HG03280 (cell line): ENCODE results near the gene MCRIP2.
"Not testable (repeated sequence)": the region's sequence is repeated elsewhere in the genome, so short reads cannot be mapped to it uniquely, and the experiment has no call there.

ENCODE experiments used
- ATAC-seq: cut with Tn5 transposase; IDR thresholded peaks from one replicate; pipeline ENCODE4 v1.9.1; 2021; ENCODE audit warnings: mild to moderate bottlenecking, moderate library complexity; ENCODE audit not compliant: unreplicated experiment

The MCRIP2 gene, protein sequence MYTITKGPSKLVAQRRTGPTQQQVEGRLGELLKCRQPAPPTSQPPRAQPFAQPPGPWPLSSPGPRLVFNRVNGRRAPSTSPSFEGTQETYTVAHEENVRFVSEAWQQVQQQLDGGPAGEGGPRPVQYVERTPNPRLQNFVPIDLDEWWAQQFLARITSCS

DNA sequence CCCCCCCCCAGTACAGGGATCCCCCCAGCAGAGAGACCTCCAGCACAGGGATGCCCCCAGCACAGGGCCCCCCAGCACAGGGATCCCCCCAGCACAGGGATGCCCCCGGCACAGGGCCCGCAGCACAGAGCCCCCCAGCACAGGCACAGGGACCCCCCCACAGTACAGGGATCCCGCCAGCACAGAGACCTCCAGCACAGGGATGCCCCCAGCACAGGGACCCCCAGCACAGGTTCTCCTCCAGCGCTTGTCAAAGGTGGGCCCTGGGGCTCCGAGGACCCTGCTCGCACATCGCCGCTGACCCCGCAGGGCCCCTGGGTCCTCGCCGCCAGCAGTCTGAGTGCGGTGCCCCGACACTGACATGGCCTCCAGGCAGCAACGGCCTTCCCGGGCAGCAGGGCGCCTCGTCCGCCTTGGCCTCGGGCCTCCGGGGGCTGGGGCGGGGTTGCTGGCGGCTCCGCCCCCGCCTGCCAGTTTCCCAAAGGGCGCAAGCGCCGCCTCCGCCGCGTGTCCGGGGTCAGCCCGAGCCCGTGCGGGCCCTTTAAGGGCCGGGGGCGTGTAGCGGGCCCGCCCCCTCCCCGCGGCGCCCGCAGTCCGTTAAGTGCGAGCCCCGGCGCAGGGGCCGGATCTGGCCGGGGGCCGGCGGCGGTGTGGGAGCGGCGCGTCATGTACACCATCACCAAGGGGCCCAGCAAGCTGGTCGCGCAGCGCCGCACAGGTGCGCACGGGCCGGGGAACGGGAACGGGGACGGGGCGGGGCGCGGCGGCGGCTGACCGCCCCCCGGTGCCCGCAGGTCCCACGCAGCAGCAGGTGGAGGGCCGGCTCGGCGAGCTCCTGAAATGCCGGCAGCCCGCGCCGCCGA is at the start of gene MCRIP2:
MCRIP2 (plus strand) TSS at position 503 of the 863 bp plus-strand sequence; CDS start at position 667, 164 bp downstream.
- peak; percentile 45 for ATAC-seq

DNA sequence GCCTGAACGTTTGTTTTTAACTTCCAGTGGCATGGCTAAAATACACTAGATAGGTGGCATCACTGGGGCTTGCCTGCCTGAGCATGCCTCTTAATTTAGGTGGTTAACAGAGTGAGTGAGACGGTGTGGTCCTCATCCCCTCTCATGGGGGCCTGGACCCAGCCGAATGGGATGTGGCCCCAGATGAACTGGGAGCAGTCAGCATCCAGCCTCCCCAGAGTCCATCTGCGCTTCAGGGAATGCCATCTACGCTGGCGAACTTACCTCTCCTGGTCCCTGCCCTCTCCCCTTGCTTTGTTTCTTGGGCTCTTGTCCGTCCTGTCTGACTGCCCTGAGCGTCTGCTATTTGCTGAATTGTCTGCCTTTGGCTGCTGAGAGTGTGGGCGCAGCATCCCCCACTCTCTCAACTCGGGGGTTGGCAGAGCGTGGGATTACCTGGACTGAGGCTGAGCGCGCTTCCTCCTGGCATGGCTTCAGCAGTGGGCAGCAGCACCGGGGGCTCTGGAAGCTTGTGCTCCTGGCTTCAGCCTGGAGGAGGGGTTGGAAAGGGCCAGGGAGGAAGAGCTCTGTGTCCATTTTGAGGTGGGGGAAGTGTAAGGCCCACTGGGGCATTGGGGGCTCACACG is 49.6 kb upstream of the MCRIP2 start:
- no peak for ATAC-seq

DNA sequence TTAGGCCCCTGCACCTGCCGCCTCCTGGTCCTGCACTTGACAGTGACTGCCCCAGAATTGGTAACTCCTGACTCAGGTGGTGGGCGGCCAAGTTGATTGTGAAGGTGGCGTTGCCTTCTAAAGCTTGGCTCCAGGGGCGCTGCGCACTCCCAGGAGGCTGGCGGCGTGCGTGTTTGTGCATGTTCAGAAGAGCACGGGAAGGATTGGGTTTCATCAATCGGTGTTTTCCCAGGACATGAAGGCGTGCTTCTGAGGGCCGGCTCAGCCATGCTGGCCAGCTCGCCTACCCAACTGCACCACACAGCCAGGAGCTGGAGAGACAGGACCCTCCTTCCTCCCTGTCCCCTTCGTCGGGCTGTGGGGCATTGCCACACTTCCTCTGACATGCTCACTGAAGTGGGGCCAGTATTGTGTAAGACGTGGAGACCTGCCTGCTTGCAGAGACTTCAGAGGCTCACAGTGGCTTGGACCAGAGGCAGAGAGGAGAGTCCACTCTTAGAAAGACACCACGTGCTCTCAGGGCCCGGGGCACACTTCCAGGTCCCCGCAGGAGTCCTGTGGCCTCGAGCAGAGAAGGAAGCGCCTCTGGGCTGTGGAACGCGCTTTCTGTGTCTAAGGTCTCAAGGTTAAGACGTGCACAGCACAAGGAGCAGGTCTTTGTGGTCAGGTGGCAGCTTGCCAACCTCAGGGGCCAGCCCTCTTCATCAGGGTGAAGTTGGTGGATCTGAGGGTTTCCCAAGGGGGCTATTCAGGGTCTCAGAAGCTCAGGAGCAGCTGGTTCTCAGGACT is 48.9 kb upstream of the MCRIP2 start:
- no peak for ATAC-seq

DNA sequence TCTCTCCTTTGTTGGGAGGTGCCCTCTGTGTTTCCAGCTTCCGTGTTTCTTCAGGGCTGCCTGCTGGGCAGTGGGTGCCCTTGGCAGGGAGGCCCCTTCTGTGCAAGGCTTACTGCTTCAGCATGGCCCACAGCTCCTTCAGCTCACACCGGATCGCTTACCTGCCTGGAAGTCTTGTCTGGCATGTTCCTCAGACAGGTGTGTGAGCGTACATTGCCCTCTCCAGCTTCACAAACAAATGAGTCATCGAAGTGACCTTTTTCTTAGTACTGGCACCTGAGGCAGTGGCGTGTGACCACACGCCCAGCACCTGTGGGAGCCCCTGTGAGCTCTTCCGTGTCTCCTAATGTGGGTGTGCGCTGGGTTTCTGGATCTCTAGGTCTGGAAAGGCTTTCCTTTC is 48.2 kb upstream of the MCRIP2 start:
- no peak for ATAC-seq

DNA sequence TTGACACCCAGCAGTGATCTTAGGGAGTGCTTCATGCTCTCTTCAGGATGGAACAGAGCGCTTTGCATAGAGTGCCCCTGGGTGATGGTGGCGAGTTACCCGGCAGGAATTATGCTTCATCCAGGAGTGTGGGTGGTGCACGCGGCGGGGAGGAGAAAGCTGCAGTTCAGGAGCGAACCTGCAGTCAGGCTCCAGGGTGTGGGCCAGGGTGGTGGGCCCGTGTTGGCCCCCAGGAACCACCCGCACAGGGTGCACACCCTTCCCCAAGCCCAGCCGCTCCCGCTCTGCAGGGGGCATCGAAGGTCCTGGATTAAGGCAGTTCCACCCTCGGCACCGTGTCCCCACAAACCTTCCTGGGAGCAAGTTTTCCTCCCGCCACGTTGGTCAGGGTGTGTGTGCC is 47.8 kb upstream of the MCRIP2 start:
- ATAC-seq, result no peak

DNA sequence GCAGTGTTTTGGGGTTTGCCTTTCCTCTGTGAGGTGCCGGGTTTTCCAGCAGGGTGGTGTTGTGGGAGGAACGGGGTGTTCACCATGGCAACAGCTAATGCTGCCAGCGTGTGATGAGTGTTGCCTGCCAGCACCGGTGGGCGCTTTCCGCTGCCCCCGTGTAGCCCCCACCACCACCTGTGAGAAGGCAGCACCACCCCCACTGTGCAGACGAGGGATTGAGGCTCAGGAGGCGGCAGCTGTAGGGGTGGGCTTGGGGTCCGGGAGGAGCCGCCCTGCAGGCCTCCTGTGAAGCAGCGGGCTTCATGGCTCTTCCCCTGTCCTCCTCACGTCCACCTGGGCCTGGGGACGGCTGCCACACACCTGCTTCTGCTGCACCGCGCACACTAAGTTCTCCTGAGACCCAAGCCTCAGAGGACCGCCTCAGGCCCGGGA is 46.5 kb upstream of the MCRIP2 start:
- no peak for ATAC-seq

DNA sequence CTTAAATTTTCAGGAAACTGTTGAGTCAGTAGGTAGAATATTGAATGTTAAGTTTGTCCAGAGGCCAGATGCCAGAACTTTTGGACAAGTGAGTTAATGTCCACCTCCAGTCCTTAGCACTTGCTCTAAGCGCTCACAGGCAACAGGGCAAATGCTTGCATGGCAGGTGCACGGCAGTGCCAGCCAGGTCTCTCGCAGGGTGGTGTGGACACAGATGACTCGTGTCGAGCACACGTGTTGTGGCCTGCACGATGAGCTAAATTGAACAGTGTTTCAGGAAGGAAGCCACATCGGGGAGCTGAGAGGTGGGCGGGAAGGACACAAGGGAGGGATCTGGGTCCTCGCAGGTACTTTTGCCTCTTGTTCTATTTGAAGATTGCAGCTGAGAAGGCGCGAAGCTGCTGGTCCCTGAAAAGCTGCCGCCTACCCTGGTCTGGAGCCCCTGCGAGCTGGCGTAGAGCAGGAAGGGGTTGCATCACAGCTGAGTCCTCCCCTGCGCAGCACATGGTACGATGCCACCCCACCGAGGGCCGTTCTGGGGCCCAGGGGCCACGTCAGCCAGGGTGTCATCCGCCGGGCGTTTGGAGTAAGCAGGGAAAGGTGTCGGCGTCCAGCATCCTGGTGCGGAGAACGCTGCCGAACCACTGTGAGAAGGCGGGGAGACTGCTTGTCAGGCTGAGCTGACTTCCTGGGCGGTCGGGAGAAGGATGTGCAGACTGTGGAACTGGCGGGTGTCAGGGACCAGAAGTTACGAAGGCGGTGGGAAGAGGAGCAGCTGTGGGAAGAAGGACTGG is 45.5 kb upstream of the MCRIP2 start:
- ATAC-seq, result no peak

DNA sequence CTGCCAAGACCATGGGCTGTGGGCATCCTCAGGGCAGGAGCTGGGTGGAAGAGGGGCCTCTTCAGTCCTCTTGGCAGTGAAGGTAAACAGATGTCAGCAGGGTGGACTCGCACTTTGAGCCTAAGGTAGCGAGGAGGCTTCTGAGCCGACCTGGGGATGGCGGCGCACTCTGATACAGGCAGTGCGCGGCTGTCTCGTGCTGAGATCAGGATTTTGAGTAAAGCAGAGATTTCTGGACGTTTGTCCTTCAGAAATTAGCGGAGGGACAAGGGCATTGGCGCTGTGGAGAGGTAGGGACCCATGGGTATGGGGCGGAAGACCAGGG is 44.9 kb upstream of the MCRIP2 start:
- ATAC-seq, result no peak

DNA sequence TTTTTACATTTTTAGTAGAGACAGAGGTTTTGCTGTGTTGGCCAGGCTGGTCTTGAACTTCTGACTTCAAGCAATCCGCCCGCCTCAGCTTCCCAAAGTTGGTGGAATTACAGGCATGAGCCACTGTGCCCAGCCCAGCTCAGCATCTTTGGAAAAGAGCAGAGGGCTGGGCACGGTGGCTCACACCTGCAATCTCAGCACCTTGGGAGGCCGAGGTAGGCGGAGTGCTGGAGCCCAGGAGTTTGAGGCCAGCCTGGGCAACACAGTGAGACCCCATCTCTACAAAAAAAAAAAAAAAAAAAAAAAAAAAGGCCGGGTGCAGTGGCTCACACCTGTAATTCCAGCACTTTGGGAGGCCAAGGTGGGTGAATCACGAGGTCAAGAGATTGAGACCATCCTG is 44.0 kb upstream of the MCRIP2 start:
- ATAC-seq, result not testable (repeated sequence)

DNA sequence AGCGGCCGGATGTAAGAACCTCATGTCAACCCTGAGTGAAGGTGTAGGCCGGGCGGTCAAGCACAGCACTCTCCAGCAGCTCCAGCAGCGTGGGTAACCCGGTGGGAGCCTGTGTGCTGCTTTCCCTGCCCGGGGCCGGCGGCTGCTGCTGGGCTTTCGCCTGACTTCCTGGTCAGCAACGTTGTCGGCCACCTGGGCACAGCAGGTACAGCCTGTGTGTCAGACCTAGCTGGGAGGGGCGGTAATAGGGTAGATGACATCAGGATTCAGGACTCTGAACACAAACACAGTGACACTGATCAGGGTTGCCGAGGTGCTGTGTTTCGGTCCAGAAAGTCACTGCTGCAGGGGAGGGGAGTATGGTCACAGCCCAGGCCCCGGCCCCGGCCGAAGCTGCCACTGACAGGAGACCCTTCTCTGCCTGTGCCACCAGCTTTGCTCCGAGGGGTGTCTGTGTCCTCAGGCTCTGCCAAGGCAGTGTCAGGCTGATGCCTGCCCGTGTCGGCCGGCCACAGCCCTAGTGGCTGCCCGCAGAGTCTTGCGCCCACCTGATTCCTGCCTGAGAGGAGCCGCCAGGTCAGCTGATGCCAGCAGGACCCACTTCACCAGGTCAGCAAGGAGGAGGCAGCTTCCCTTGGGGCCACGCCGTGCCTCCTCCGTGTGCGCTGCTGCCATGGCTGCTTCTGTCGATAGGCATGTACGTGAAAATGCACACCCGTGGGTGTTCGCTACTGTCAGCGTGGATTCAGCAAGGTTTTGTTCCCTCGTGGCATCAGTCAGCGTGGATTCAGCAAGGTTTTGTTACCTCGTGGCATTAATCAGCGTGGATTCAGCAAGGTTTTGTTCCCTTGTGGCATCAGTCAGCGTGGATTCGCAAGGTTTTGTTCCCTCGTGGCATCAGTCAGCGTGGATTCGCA is 42.5 kb upstream of the MCRIP2 start:
- no peak for ATAC-seq

DNA sequence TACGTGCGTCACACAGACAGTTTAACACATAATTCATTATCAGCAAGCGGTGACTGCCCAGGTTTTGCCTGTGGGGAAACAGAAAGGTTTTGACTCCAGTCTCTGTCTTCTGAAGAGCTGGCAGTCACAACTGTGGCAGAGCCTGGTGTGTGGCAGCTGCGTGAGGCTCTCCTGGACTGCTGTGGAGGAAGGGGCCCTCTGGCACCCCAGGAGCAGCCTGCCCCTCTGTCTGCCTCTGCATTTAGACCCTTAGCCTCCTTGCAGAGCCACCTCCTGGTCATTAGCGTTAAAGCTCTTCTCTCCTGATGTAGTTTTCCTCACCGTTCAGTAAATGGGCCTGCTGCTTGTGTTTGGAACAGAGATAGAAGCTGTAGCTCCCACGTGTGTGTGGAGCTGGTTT is 40.8 kb upstream of the MCRIP2 start:
- ATAC-seq, result no peak

DNA sequence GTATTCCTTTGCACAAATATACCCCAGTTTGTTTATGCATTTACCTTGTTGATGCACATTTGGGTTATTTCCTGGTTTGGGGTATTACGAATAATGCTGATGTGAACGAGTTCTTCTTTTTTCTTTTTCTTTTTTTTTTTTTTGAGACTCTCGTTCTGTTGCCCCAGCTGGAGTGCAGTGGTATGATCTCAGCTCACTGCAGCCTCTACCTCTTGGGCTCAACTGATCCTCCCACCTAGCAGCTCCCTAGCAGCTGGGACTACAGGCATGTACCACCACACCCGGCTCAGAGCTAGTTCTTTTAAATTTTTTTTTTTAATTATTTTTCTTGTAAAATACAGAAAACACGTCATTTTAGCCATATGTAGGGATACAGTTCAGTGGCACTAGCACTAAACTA is 37.7 kb upstream of the MCRIP2 start:
- no peak for ATAC-seq

DNA sequence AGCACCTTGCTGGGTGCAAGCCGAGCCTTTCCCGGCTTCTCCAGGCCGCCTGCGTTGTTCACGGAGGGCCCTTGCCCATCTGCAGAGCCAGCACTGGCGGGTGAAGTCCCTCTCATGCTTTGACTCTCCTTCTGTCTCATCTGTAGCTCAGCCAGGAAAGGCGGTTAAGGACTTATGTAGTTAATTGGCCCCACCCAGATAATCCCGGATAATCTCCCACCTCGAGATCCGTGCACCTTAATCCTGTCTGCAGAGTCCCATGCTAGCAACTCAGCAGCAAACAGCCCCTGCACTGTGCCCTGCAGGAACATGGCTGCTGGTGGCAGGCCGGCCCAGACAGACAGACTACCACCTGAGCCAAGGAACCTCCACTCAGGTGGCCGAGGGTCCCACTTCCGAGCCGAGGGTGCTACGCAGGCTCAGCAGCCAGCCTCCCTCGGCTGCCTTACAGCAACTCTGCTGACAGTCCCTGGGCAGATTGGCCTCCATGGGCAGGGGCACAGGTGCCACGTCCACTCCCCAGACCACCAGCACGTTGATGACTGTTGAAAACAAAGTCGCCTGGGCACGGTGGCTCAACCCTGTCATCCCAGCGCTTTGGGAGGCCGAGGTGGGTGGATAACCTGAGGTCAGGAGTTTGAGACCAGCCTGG is 34.8 kb upstream of the MCRIP2 start:
- ATAC-seq, result no peak

DNA sequence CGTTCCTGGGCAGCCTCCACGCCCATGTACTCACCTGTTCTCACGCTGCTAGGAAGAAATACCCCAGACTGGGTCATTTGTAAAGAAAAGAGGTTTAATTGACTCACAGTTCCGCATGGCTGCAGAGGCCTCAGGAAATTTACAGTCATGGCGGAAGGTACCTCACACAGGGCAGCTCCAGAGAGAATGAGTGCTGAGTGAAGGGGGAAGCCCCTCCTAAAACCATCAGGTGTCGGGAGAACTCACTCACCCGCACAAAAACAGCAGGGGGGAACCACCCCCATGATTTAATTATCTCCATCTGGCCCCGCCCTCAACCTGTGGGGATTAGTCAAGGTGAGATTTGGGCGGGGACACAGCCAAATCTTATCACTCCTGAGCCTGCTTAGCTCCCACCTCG is 33.6 kb upstream of the MCRIP2 start:
- no peak for ATAC-seq

DNA sequence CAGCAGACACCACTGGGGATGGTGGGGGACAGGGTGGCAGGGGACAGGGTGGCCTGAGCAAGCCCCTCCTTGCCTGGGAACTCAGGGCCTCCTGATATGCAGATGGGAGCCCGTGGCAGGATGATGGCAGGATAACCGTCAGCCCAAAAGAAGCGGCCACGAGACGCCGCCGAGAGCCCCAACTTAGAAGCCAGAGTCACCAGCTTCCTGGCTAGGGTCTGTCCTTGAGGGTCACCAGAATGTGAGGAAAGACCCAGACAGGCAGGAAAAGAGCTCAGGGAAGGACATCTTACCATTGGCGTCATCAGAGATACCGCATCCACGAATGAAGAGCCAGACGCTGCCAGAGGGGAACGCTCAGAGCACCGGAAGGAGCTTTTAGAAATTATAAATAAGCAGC is 32.3 kb upstream of the MCRIP2 start:
- ATAC-seq, result no peak

DNA sequence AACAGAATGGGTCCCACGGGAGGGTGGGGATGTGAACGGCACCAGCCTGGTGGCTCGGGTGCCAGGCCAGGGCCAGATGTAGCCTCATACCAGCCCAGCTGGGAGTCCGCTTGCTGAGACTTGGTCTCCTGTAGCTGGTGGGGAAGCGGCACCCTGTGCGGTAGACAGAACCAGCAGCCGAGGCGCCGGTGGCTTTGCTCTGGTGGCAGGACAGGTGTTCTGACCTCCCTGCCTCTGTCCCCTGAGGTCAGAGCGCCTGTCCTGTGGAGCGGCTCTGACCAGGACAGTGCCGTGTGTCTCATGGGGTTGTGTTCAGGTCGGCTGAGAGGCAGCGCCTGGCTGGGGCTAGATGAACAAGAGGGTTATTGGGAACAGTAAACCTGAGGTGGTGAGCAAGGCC is 31.6 kb upstream of the MCRIP2 start:
- no peak for ATAC-seq

DNA sequence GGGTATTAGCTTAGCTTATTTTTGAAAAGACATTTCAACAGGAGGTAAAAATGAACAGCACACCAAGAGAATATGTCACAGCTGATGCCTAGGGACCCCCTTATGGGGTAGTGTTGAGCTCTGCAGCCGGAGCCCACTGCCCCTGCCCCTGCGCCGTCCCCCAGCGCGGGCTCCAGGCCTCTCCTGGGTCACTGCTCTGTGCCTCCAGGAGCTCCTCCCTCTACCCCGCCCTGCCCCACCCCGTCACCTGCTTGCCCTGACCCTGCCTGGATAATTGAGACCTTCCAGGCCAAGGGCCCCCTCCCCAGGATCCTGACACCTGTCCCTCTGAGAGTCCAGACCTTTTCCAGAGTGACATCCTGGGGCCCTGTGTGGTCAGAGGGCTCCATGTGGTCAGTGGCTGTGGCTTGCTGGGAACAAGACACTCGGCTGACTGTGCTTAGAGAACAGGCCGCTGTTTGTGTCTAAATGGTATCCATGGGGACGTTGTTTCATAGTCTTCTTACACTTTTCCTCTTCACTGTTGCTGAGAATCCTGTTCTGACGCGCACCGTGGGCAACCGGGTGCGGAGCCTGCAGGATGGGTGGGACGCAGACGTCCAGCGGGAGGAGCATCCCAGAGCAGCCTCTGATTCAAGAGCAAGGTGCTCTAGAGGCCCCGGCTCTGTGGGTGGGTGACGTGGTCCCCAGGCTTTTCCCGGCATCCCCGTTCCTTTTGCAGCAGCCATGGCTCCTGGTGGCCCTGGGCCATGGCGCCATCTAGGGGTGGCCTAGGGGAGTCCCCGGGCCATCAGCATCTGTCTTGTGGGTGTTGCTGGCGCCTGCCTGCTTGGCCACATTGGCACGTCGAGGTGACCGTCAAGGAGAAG is 30.9 kb upstream of the MCRIP2 start:
- no peak for ATAC-seq

DNA sequence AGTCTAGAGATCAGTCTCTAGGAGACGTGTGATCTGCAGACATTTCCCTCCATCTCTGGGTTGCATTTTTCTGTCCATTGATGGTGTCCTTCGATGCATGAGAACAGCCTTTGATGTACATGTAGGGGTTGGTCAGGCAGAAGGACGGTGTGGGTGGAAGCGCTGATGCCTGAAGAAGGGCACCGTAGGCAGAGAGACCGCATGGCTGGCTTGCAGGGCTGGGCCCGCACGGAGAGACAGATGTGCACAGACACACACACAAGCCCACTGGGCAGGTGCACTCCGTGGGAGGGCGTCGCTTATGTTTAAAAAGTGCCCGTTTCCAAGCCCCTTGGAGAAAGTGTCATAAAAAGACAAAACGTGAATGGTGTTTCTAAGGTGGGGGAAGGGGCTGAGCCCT is 26.5 kb upstream of the MCRIP2 start:
- ATAC-seq, result no peak
